HG03175 (cell line): ENCODE results near the gene TNFRSF25.

Experiments
- ATAC-seq: cut with Tn5 transposase; IDR thresholded peaks from one replicate; pipeline ENCODE4 v1.9.1; 2021; ENCODE audit warnings: mild to moderate bottlenecking, moderate library complexity; ENCODE audit not compliant: unreplicated experiment

TNFRSF25 gene

GRCh38 chr1:6419804-6420453 lies 46.0 kb downstream of the TNFRSF25 start, which contains the start of gene HES2:
Gene HES2 (minus strand): TSS chr1:6419919. CDS start chr1:6419820, 99 bp downstream.
- ATAC-seq = no peak

GRCh38 chr1:6419397-6419803 lies 46.6 kb downstream of the TNFRSF25 start:
- ATAC-seq = no peak

- no peak for ATAC-seq
These were observed 47.1 kb downstream of the TNFRSF25 start for GRCh38 chr1:6418668-6419396.

- ATAC-seq = no peak
These were observed 47.9 kb downstream of the TNFRSF25 start for GRCh38 chr1:6417961-6418667.

- ATAC-seq = no peak
These were observed 49.1 kb downstream of the TNFRSF25 start for GRCh38 chr1:6416906-6417305.

- ATAC-seq = no peak
These were observed 49.7 kb downstream of the TNFRSF25 start for GRCh38 chr1:6416295-6416656.

GRCh38 chr1:6414881-6415626 lies 50.9 kb downstream of the TNFRSF25 start:
- no peak for ATAC-seq

GRCh38 chr1:6414443-6414844 lies 51.5 kb downstream of the TNFRSF25 start:
- peak; percentile 64 for ATAC-seq

- no peak for ATAC-seq
These were observed 53.1 kb downstream of the TNFRSF25 start for GRCh38 chr1:6412896-6413295.
